ENCODE results near the gene DACT3.
"Not testable (repeated sequence)": the region's sequence is repeated elsewhere in the genome, so short reads cannot be mapped to it uniquely, and the experiment has no call there.

DACT3 gene

DNA sequence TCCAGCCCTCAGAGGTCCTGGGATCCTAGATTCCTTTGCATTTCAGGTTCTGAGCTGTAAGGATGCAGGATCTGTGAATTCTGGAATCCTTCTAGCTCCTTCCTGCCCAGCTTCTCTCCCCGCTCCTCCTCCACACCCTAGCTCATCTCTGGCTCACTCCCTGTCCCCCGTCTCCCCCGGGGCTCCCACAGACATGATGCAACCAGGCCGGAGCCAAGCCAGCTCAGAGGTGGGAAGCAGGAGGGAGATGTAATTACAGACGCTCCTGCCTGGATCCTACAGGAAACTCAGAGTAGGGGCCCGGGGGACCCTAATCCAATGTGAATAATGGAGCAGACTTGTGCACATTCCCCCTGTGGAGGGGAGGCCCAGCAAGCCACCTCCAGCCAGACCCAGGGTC, 29.5 kb downstream of the DACT3 start:
- no peak for DNase-seq

DNA sequence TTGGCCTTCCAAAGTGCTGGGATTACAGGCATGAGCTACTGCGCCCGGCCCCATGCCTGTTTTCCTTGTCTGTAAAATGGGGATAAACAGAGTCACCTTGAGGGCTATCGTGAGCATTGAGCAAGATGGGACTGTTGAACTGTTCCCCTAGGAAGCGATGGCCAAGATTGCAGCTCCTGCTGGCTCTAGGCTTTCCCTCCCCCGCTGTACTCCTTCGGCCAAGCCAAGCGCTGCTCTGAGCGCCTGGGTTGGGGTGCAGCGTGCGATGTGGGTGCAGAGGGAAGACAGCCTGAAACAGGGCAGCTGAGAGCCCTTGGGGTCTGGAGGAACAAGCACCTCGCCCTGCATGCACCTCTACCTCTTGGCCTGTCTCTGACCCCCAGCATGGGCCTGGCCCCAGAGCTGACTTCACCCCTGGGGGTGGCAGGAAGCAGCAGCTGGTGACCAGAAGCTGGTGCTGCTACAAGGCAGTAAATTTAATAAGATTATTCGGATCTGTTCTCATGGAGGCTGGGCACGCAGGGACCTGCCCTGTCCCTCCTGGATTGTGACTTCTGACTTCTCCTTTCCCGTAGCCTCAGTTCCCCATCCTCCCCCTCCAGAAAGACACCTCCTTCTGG, 30.3 kb downstream of the DACT3 start:
- no peak for DNase-seq

DNA sequence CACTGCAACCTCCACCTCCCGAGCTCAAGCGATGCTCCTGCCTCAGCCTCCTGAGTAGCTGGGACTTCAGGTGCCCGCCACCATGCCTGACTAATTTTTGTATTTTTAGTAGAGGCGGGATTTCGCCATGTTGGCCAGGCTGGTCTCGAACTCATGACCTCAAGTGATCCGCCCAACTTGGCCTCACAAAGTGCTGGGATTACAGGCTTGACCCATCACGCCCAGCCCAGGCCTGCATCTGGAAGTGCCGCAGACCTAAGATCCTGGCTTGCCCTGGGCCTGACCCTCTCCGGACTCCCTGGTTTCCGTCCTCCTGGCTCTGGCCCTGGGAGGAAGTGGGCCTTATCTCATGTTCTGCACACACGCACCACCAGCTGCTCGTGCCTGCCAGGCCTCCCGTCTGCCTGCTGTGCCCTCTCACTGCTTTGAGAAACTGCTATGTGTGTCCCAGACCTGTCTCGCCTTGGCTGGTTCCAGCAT, 31.4 kb downstream of the DACT3 start:
- no peak for DNase-seq

DNA sequence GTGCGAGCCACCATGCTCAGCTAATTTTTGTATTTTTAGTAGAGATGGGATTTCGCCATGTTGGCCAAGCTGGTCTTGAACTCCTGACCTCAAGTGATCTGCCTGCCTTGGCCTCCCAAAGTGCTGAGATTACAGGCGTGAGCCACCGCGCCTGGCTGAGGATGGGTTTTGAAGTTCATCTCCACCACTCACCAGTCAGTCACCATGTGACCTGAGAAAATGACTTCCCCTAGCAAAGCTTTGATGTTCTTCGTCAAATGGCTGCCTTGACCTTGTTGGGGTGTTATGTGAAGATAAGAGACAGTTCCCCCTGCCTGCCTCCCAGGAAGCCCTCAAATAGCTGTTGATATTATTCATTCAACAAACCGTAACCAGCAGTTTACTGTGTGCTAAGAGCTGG, 32.0 kb downstream of the DACT3 start:
- not testable (repeated sequence) for DNase-seq

DNA sequence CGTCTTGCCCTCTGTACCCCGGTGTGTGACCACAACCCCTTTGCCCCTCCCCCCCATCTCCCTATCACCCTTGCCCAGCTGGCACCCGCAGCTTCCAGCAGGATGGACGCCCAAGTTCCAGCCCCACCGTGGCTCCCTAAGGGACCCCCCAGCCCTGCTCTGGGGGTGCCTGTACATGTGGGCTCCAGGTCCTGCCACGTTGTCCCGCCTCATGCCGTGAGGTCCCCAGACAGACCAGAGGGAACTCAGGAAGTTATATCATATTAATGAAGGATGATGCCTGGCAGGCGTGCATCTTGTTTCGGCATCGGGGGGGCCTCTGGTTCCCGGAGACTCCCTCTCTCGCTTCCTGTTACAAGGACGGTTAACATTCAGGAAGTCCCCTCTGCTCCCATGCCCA, 34.5 kb downstream of the DACT3 start:
- no peak for DNase-seq

DNA sequence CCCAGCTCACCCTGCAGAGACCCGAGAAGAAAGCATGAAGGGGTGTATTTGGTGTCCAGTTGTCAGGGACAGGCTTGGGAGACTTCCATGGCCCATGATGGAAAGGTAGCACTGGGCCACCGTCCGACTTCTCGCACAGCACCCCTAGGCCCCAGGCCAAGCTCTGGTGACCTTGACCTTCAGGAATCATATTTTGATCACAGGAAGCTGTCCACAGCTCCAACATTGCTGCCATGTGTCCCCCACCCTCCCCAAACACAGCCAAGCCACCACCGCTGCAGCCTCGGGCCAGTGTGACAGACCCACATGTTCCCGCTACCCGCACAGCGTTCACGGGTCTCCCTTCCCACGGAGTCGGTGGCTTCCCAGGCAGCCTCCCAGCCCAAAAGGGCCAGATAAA, 35.3 kb downstream of the DACT3 start:
- no peak for DNase-seq

DNA sequence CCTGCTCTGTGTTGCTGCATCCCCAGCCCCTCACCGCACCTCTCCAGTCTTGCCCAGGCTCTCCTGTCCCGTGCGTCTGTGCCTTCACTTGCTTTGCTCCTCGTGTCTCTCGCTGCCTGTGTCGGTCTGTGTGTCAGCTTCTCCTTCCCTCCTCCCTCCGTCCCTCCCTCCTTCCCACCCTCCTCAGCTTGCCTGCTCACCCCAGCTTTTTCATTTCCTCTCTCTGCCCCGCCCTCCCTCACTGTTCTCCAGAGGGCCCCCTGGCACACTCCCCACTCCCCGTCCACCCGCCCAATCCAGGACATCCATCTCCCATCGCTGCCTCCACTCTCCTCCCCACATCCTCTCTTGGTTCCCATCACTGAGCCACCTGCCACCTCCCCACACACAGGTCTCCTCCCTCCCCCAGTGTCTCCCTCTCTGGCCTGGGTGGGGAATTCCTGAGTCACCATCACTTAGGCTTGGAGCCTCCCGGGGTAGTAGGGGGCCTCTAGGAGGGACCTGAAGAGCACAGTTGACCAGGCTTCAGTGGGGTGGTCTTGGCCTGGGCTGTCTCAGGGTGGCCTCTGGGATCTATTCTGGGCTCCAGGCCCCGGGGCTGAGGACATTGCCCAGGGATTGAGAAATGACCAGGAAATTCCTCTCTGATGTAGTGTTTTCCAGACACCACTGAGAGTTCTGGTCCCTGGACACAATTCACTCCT, 35.9 kb downstream of the DACT3 start, which contains the start of gene PTGIR:
PTGIR (minus strand) TSS at position 132 of the 704 bp plus-strand sequence. CDS start 864 bp downstream, outside the sequence.
- DNase-seq = no peak

DNA sequence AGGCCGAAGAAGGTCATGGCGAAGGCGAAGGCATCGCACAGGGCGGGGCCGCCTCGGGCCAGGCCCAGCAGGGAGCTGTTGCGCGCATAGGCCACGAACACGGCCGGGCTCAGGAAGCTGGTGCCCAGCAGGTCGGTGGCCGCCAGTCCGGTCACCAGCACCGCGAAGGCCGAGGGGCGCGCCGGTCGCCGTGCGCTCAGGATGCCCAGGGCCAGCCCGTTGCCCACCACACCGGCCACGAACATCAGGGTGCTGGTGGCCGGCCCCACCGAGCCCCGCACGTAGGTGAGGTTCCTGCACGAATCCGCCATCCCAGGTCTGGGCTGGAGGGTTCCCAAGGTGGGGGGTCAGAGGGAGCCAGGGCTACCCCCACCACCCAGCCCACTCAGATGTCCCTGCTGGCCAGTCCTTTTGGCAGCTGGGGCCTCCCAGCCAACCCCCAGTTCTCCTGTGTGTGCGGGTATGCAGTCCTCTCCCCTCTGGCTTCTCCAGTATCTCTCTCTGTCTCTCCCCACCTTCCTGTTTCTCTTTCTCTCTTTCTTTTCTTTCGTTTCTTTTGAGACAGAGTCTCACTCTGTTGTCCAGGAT, 37.0 kb downstream of the DACT3 start:
- DNase-seq = no peak

DNA sequence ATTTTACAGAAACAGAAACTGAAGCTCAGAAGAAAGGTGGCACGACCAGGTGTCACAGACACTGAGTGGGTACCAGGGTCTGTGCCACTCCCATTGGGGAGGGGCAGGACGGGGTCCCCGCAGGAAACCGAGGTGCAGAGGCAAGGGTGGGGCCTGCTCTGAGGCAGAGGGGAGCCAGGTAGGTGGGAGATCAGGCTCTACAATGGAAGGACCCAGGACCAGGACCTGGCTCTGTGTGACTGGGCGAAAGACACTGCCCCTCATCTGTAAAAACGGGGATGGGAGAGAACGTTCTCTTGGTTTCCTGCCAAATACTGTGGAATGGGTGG, 38.9 kb downstream of the DACT3 start:
- DNase-seq = no peak

DNA sequence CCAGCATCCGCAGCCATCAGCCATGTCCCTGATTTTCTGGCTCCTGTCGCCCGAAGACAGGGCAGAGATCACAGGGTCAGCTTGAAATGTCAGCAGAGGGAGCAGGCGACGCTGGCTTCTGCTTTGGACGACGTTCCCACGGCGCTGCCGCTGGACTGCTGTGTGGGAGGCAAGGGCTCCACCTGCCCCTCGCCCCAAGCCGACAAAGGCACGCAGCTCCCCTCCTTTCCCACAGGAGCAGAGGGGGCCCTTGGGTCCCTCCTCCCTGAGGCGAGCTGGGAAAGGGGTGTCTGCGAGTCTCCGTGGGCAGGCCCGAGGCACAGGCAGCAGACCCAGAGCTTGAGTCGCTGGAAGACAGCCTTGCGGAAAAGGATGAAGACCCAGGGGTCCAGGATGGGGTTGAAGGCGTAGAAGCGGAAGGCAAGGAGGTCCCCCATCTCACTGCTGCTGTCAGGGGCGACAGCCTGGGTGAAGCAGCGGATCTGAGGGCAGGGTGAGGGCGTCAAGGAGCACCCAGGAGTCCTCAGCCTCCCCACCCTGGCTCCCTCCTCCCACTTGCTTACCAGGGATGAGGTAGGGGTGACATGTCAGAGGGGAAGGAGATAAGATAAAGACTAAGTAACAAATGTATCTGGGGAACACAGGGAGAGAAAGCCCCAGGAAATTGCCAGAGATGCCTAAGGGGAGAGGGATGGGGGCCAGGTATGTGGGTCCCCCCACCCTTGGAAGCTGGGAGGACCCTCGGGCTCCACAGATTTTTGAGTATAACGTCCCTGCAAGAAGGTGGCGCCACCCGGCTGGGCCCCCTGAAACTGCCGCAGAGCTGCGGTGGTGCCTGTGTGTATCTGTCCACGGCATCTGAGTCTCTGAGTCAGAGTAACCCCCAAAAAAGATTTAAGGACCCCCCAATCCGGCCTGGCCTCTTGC, 39.5 kb downstream of the DACT3 start:
- DNase-seq = no peak

DNA sequence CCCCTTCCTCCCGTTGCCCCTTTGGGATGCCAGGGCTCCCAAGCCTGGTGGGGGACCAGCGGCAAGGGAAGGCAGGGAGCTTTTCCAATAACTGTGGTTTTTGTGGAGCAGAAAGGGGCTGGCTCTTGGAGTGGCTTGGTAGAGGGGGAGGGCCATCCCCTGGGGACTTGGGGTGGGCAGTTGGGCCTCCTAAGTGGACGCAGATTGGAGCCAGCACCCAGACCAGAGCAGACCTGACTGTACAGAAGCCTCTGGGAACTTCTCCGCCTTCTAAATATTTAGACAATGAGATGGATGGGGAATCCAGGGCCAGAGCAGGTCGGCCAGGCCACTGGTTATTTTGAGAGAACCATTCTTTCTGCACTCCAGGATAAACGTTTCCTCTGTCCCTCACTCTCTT, 40.3 kb downstream of the DACT3 start:
- DNase-seq = no peak

DNA sequence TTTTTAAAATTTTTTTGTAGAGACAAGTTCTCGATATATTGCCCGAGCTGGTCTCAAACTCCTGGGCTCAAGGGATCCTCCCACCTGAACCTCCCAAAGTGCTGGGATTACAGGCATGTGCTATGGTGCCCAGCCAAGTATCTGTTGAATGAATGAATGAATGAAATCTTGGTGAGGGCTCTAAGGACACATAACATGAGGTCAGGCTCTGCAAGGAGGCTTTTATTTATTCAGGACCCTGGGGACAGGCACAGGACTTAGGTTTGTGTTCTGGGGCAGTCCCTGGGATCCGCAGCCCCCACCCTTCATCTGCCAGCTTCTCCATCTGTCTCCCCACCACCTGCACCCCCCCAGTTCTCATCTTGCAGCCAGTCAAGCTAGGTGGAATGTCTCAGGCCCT, 40.7 kb downstream of the DACT3 start:
- no peak for DNase-seq

DNA sequence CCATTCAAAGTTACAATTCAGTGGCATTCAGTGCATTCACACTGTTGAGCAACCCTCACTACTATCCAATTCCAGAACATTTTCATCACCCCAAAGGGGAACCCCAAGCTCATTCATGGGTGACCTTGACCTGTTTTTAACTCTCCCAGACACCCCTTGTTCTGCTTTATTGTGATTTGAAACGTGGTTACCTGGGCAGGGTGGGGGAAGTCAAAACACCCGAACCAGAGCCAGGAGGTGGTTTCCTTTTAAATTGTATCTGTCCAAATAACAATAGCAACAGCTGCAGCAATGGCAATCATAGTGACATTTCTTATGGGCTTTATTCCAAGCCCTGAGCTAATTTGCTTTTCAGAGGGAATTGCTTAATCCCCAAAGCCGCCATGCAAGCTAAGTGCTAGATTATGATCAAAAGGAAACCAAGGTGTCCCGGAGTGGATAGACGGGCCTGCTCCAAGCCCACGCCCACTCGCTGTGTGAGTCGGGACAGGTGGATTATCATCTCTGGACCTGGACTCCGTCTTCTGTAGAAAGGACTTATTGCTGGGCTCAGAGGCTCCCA, 42.2 kb downstream of the DACT3 start:
- DNase-seq = peak in 1 of 2 experiments; percentile 27

DNA sequence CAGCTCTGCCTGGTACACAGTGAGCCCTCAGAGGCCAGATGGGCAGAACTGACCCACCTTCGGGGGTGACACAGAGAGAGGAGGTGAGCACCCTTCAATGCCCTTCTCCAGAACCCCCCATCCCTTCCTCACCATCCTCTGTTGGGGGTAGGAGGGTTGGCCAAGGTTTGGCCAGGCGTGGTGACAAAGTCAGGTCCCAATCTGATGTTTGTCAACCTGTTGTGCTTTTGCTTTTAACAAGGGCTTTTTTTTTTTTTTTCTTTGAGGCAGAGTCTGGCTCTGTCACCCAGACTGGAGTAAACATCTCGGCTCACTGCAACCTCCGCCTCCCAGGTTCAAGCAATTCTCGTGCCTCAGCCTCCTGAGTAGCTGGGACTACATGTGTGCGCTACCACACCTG, 43.4 kb downstream of the DACT3 start:
- DNase-seq = no peak

DNA sequence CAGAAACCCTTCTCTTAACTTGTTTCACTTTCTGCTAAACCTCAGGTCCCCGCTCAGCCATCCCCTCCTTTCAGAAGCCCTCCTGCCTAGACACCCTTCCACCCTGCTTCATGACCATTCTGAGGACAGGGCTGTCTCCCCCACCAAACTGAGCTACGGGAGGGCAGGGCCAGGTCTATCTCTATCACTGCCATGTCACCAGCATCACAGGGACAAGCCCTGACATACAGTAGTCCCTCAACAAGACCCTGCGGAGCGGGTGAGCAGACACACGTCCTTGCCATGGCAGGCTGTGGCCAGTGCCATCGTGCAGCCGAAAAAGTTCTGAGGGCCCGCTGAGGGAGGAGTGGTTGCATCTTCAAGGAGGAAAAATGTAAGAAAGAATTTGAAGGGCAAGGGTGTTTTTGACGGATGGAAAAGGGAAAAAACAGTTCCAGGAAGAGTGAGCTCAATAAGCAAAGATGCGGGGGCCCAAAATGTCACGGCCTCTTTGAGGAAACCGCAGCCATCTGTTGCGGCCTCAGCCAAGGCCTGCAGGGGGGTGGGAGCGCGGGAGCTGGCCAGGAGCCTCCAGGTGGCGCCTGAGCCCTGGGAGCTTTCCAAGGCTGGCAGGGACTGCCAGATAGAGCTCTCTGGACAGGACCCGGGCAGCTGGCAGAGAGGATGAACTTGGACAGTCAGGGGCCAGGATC, 44.2 kb downstream of the DACT3 start:
- peak in 1 of 2 experiments; percentile 21 for DNase-seq

DNA sequence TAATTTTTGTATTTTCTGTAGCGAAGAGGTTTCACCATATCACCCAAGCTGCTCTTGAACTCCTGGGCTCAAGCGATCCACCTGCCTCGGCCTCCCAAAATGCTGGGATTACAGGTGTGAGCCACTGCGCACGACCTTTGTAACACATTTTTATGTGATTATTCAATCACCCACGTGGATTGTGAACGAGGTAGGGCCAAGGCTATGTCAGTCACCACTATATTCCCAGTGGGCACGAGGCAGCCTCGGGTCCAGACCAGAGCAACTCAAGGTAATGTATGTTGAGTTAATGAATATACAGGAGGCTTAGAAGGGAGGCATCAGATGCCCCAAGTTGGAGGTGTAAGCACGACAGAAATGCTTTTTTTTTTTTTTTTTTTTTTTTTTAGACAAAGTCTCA, 45.0 kb downstream of the DACT3 start:
- no peak for DNase-seq

DNA sequence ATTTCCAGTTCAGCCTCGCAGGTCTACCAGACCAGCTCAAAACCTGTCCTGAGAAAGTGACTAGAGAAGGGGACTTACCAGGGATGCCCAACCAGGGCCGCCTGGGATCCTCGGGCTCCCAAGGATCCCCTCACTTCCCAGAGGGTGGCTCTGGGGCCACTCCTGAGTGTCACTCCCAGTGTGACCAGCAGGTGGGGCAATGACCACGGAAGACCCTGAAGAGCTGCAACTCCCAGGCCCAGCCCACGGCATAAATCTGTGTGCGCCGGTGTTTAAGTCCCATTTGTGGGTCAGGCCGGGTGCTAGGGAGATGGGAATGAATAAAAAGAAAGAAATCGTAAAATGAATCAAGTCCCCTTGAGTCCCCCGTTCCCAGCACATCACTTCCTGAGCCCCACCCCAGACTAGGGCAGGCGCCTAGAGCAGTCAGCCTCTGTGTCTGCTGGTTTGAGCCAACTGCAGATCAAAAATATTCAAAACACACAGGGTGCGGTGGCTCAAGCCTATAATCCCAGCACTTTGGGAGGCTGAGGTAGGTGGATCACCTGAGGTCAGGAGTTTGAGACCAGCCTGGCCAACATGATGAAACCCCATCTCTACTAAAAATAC, 46.8 kb downstream of the DACT3 start:
- DNase-seq = peak; percentile 44 to 56

DNA sequence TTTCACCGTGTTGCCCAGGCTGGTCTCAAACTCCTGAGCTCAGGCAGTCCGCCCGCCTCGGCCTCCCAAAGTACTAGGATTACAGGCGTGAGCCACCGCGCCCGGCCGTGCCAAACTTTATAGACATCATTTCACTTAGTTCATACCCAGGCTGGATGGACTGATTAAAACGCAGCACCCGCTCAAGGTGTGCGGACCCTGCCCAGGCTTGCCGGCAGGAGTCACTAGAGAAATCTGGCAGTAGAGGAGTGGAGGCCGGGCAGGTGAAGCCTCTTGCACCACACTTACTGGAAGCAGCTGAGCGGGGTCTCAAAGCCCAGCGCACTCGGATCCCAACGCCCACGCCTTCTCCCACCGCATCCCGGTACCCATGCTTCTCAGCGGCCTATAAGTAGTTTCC, 47.5 kb downstream of the DACT3 start:
- DNase-seq = no peak

DNA sequence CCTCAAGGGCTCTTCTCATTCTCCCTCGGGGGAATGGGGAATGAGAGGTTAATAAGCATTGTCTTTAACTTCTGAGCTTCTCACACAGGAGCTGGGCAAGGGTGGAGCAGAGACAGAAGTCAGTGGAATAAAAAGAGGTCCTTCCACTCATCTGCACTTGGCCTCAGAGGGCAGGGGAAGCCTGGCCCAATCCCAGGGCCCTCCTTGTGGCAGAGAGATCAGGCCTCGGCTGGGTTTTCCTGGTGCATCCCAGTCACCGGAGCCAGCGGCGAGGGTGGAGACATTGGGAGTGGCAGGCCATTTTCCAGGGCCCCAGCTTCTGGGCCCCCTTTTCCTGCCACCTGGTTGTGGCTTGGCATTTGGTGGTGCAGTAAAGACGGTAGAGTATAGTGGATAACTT, 49.2 kb downstream of the DACT3 start:
- no peak for DNase-seq

DNA sequence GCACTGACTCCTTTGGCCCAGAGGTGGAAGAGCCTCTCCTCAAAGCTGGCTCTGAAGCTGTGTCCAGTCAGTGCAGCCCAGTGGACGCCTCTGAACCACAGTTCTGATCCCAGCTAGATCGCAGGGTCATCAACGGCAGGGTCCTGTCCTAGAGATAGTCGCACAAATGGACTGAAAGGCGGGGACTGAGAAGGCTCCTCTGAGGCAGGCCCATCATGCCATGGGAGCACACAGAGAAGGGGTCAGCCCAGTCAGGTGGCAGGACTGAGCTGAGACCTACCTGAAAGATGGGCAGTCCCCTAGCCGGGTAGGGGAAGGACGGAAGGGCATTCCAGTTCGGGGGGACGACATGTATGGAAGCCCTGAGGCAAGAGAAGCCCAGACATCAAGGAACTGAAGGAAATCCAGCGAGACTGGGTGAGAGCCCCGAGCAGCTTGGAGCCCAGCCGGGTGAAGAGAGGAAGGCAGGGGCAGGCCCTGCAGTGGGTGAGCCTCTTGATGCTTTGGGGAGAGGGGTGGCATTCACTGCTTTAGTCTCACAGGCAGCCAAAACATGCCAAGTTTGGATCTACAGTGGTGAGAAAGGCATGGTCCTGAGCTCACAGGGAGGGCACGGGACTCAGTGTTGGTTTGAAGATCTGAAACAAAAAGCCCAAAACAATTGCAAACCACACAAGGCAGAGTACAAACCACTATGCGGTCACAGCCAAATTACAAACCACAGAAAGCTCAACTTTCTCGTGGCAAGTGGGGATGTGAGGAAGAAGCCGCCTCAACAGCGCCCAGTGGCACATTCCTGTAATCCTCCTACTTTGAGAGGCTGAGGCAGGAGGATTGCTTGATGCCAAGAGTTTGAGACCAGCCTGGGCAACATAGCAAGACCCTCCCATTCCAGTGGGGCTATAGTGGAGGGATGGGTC, 49.9 kb downstream of the DACT3 start:
- no peak for DNase-seq

DNA sequence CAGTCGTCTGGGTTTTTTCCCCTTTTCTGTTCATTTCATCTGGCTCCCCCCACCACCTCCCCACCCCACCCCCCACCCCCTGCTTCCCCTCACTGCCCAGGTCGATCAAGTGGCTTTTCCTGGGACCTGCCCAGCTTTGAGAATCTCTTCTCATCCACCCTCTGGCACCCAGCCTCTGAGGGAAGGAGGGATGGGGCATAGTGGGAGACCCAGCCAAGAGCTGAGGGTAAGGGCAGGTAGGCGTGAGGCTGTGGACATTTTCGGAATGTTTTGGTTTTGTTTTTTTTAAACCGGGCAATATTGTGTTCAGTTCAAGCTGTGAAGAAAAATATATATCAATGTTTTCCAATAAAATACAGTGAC, 50.6 kb downstream of the DACT3 start:
- no peak for DNase-seq
